Fibroblast of villous mesenchyme (primary cell): ENCODE measurements around the gene WIPF1. TPM values are rescaled to one million over a fixed set of nuclear protein-coding genes. Genes with fewer than 3 reads are reported as not detected.

Experiments used
- DNase-seq: peaks from one replicate; pipeline ENCODE4 v3.0.0-alpha.2; 2010; ENCODE audit warnings: low read depth
- H3K4me3 ChIP-seq: 2 replicates; pipeline ENCODE4 v1.5.1; 2011; ENCODE audit warnings: low read depth, mild to moderate bottlenecking, low read length
- total RNA-seq: library from RNA; depleted of rRNA; stranded (reverse); fragments of >200 nt; gene quantifications from 2 replicates; pipeline ENCODE4 v1.2.3, GENCODE V29; 2012
- TF ChIP-seq, protein P1 (sequence below): IDR thresholded peaks from 2 replicates; pipeline ENCODE4 v1.5.1; 2012; ENCODE audit warnings: low read depth, mild to moderate bottlenecking, low read length; ENCODE audit not compliant: insufficient read depth

The WIPF1 gene
- total RNA-seq, 1 donor, result 13.0 TPM

DNA sequence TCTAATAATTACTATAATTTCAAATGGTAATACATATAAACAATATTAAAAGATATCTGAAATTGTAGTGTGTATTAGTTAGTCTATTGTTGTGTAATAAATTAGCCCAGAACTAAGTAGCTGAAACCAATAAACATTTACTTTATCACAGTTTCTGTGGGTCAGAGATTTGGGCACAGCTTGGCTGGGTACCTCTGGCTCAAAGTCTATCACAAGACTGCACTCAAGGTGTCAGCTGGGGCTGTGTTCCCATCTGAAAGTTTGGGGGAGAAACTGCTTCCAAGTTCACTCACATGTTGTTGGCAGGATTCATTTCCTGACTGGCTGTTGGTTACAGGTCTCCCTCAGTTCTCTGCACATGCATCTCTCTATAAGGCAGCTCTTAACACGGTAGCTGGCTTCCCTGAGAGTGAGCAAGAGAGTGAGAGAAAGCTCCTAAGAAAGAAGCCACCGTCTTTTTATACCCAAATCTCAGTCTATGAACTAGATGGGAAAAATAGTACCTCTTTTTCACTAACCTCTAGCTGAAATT is 25.6 kb upstream of the WIPF1 start:
- DNase-seq, result no peak
- TF ChIP-seq, protein P1, sequence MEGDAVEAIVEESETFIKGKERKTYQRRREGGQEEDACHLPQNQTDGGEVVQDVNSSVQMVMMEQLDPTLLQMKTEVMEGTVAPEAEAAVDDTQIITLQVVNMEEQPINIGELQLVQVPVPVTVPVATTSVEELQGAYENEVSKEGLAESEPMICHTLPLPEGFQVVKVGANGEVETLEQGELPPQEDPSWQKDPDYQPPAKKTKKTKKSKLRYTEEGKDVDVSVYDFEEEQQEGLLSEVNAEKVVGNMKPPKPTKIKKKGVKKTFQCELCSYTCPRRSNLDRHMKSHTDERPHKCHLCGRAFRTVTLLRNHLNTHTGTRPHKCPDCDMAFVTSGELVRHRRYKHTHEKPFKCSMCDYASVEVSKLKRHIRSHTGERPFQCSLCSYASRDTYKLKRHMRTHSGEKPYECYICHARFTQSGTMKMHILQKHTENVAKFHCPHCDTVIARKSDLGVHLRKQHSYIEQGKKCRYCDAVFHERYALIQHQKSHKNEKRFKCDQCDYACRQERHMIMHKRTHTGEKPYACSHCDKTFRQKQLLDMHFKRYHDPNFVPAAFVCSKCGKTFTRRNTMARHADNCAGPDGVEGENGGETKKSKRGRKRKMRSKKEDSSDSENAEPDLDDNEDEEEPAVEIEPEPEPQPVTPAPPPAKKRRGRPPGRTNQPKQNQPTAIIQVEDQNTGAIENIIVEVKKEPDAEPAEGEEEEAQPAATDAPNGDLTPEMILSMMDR, result no peak
- no peak overlapping the region for H3K4me3 ChIP-seq

DNA sequence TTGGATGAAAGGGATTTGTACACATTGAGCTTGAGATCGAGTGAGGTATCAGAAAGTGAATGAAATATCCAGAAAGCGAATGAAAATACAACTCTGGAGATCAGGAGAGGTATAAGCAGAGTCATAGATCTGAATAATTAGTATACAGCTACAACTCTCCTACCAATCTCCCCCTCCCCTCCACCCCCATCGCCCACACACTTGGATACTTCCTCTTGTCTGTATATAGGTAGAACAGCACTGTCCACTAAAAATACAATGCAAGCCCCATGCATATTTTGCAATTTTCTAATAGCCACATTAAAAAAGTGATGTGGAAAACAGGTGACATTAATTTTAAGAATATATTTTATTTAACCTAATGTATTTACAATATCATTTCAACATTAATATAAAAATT is 23.7 kb upstream of the WIPF1 start:
- TF ChIP-seq, protein P1, result no peak
- DNase-seq, result no peak
- H3K4me3 ChIP-seq, result no peak overlapping the region

DNA sequence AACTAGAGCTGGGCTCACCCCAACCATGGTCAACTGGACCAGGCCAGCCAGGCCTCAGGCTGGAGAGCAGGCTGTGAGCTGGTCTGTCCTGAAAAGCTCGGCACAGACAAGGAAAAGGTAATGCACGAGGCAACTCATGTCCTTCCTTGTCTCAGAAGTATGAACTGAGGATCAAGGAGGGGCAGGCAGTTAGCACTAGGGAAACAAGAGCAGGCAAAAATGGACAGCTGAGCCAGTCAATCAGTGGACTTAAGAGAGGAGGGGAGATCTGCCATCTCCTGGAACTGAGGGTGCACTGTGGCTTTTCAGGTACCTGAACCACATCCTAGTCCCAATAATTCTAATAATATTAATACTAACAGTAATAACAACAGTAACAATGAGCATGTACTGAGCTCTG is 20.6 kb upstream of the WIPF1 start:
- TF ChIP-seq, protein P1, result no peak
- DNase-seq, result no peak
- H3K4me3 ChIP-seq, result no peak overlapping the region

- no peak overlapping the region for H3K4me3 ChIP-seq
- TF ChIP-seq, protein P1, result no peak
- no peak for DNase-seq
Measured at GRCh38 chr2:174617718-174618117, 20.1 kb upstream of the WIPF1 start.

DNA sequence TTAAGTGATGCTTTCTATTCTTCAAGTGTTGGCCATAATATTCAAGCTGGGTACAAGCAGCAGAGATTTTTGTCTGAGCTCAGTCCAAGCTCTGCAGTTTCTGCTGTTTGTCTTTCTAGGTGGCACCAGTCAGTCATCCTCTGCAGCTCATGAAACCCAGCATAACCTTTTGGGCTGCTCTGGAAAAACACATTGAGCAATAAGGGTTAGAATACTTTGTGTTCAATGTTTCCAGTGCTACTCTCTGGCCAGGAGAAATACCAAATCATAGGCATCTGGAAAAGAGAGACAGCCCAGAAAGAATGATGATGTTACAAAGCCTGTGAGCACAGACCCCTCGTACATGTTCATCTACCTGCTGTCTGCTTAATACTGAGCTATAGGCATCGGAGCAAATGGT is 19.5 kb upstream of the WIPF1 start:
- no peak for DNase-seq
- TF ChIP-seq, protein P1, result no peak
- H3K4me3 ChIP-seq, result no peak overlapping the region

GRCh38 chr2:174615871-174616436 is 18.4 kb upstream of the WIPF1 start:
- no peak for DNase-seq
- TF ChIP-seq, protein P1, result no peak
- H3K4me3 ChIP-seq, result no peak overlapping the region

DNA sequence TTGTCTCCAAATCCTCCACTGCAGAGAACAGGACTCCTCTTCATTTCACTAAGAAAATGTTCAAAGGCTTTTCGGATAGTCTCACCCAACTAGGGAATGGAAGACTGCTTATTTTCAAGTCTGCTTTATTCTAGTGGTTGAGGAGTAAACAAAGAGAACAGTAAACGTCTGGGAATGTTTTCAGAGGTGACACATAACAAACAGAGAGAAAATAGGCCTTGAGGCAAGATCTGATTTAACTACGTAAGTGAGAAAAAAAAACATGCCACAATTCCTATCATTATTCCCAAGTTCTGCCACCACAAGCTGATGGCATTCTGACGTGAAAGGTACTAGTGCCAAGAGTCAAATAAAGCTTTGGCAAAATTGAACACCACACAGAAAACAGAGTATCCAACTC is 16.7 kb upstream of the WIPF1 start:
- TF ChIP-seq, protein P1, result no peak
- peak; percentile 83 for DNase-seq
- no peak overlapping the region for H3K4me3 ChIP-seq
